ENCODE data around the gene CASP2.
A peak's percentile ranks its signal among the peaks of the same experiment; 100 is the strongest.

Gene CASP2

GRCh38 chr7:143250822-143251221, 37.3 kb upstream of the CASP2 start:
- CTCF ChIA-PET, result interaction anchor here (0.7 to 3.6 kb wide), 2 partner anchors 10 to 49 kb away, joined by 3 to 29 read pairs; no protein-coding TSS in a partner anchor
- DNase-seq (ENCODE audit: extremely low spot score), result no peak
- POLR2A ChIA-PET, result no interaction called here
- TF ChIP-seq, protein P1, sequence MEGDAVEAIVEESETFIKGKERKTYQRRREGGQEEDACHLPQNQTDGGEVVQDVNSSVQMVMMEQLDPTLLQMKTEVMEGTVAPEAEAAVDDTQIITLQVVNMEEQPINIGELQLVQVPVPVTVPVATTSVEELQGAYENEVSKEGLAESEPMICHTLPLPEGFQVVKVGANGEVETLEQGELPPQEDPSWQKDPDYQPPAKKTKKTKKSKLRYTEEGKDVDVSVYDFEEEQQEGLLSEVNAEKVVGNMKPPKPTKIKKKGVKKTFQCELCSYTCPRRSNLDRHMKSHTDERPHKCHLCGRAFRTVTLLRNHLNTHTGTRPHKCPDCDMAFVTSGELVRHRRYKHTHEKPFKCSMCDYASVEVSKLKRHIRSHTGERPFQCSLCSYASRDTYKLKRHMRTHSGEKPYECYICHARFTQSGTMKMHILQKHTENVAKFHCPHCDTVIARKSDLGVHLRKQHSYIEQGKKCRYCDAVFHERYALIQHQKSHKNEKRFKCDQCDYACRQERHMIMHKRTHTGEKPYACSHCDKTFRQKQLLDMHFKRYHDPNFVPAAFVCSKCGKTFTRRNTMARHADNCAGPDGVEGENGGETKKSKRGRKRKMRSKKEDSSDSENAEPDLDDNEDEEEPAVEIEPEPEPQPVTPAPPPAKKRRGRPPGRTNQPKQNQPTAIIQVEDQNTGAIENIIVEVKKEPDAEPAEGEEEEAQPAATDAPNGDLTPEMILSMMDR (IDR thresholded peaks at IDR 0.05; ENCODE audit: control extremely low read depth, extremely low read depth, low read depth, missing control alignments), result no peak

- ChIA-PET POLR2A (no interaction called here), CTCF (interaction anchor here (1.6 kb wide), 1 partner anchor 12 kb away, joined by 4 read pairs; no protein-coding TSS in a partner anchor)
- TF ChIP-seq, protein P1 (IDR thresholded peaks at IDR 0.05; ENCODE audit: control extremely low read depth, extremely low read depth, low read depth, missing control alignments), result no peak
- DNase-seq (ENCODE audit: extremely low spot score), result no peak
Measured at GRCh38 chr7:143252006-143252405, 36.1 kb upstream of the CASP2 start.

- ChIA-PET CTCF (interaction anchor here (0.7 to 10.7 kb wide), 6 partner anchors 15 to 50 kb away, joined by 3 to 103 read pairs (median 3); partner anchors contain the start of gene CASP2), POLR2A (no interaction called here)
- DNase-seq (ENCODE audit: extremely low spot score), result no peak
- TF ChIP-seq, protein P1 (IDR thresholded peaks at IDR 0.05; ENCODE audit: control extremely low read depth, extremely low read depth, low read depth, missing control alignments), result no peak
Measured at GRCh38 chr7:143255564-143255963, 32.6 kb upstream of the CASP2 start.

GRCh38 chr7:143256325-143256724, 31.8 kb upstream of the CASP2 start:
- CTCF ChIA-PET, result interaction anchor here (1.1 to 10.7 kb wide), 4 partner anchors 15 to 53 kb away, joined by 3 to 103 read pairs (median 3); no protein-coding TSS in a partner anchor
- POLR2A ChIA-PET, result no interaction called here

GRCh38 chr7:143256932-143257331, 31.2 kb upstream of the CASP2 start:
- peak; percentile 28 for DNase-seq (ENCODE audit: extremely low spot score)
- ChIA-PET POLR2A (no interaction called here), CTCF (interaction anchor here (1.1 to 10.7 kb wide), 2 partner anchors 16 to 52 kb away, joined by 3 to 103 read pairs; no protein-coding TSS in a partner anchor)

More at GRCh38 chr7:143256325-143256724, 31.8 kb upstream of the CASP2 start:
- TF ChIP-seq, protein P1 (IDR thresholded peaks at IDR 0.05; ENCODE audit: control extremely low read depth, extremely low read depth, low read depth, missing control alignments), result no peak
- no peak for DNase-seq (ENCODE audit: extremely low spot score)

GRCh38 chr7:143257501-143257900, 30.6 kb upstream of the CASP2 start:
- ChIA-PET CTCF (interaction anchor here (1.4 to 10.7 kb wide), 2 partner anchors 17 to 159 kb away, joined by 3 to 103 read pairs; no protein-coding TSS in a partner anchor), POLR2A (no interaction called here)
- no peak for DNase-seq (ENCODE audit: extremely low spot score)

More at GRCh38 chr7:143256932-143257331, 31.2 kb upstream of the CASP2 start:
- TF ChIP-seq, protein P1 (IDR thresholded peaks at IDR 0.05; ENCODE audit: control extremely low read depth, extremely low read depth, low read depth, missing control alignments), result no peak

More at GRCh38 chr7:143257501-143257900, 30.6 kb upstream of the CASP2 start:
- TF ChIP-seq, protein P1 (IDR thresholded peaks at IDR 0.05; ENCODE audit: control extremely low read depth, extremely low read depth, low read depth, missing control alignments), result no peak

All from GM10248 (cell line).